Mesothelial cell of epicardium (in vitro differentiated cells): ENCODE results near the gene CCL27. TPM values are rescaled to one million over a fixed set of nuclear protein-coding genes. Genes with fewer than 3 reads are reported as not detected.

Source experiments
- DNase-seq, 2 experiments: peaks; one replicate each; pipeline ENCODE4 v3.0.0; 2021; ENCODE audit warnings: low spot score in 2 of 2; ENCODE audit not compliant: unreplicated experiment in 2 of 2
- H3K27ac Mint-ChIP-seq: 2 replicates; pipeline ENCODE4 v1.8.0; 2021; ENCODE audit warnings: mixed read lengths
- H3K27me3 Mint-ChIP-seq: 2 replicates; pipeline ENCODE4 v1.8.0; 2021; ENCODE audit warnings: low read depth, mixed read lengths
- H3K36me3 Mint-ChIP-seq: 2 replicates; pipeline ENCODE4 v1.8.0; 2021; ENCODE audit warnings: mixed read lengths
- H3K4me1 Mint-ChIP-seq: 2 replicates; pipeline ENCODE4 v1.8.0; 2021; ENCODE audit warnings: mixed read lengths
- H3K4me3 Mint-ChIP-seq: 2 replicates; pipeline ENCODE4 v1.8.0; 2021; ENCODE audit warnings: mild to moderate bottlenecking, moderate library complexity, mixed read lengths
- H3K9me3 Mint-ChIP-seq: 2 replicates; pipeline ENCODE4 v1.8.0; 2021; ENCODE audit warnings: mixed read lengths
- total RNA-seq: library from RNA; stranded (reverse); gene quantifications from 3 replicates; pipeline ENCODE4 v1.2.1, GENCODE V29; 2021
- TF ChIP-seq, protein P1 (sequence below): fragments of 200-600 bp; sonication (generic); IDR thresholded peaks from one replicate; pipeline ENCODE4 v1.5.0; 2021; ENCODE audit warnings: antibody characterized with exemption; ENCODE audit not compliant: unreplicated experiment

Gene CCL27, protein sequence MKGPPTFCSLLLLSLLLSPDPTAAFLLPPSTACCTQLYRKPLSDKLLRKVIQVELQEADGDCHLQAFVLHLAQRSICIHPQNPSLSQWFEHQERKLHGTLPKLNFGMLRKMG
- 0.61 to 0.84 TPM in 2 of 3 replicates, not detected in the other for total RNA-seq

DNA sequence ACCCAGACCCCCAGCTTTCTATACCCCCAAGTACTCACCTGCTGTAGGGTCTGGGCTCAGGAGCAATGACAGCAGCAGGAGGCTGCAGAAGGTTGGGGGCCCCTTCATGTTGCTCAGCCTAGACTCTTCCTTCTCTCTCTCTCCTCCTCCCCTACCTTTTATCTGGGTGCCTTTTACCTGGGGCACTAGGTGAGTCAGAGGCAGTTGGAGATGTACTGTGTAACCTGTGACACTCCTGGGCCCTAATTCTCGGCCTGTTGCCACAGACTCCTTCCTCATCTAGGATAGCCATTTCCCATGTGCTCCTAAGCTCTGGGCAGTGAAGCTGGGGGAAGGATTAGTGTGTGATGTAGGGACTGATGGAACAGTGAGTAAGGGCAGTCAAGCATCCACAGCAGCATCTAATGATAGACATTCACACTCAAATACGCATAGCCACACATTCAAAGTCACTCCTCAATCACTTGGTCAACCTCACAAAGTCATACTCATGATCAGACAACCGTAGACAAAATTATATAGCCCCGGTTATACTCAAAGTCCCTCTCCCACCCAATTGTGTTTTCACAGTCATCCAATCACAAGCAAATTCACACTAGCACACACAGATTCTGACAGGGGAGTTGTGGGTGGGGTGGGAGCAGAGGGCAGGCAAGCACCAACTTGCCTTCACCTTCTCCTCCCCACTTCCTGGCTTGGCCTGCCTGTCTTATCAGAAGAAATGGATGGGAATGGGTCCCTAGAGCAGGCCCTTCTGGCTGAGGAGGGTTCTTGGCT is at the start of gene CCL27:
Gene CCL27, minus strand, starts transcription at position 132 of the 777 bp plus-strand sequence. Its CDS starts 24 bp downstream, at position 108.
- TF ChIP-seq, protein P1, sequence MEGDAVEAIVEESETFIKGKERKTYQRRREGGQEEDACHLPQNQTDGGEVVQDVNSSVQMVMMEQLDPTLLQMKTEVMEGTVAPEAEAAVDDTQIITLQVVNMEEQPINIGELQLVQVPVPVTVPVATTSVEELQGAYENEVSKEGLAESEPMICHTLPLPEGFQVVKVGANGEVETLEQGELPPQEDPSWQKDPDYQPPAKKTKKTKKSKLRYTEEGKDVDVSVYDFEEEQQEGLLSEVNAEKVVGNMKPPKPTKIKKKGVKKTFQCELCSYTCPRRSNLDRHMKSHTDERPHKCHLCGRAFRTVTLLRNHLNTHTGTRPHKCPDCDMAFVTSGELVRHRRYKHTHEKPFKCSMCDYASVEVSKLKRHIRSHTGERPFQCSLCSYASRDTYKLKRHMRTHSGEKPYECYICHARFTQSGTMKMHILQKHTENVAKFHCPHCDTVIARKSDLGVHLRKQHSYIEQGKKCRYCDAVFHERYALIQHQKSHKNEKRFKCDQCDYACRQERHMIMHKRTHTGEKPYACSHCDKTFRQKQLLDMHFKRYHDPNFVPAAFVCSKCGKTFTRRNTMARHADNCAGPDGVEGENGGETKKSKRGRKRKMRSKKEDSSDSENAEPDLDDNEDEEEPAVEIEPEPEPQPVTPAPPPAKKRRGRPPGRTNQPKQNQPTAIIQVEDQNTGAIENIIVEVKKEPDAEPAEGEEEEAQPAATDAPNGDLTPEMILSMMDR: no peak
- no peak for DNase-seq
- H3K9me3 Mint-ChIP-seq: no peaks in the 10 kb centered on the region
- no peak within 1 kb of the TSS for H3K4me3 Mint-ChIP-seq
- H3K27ac Mint-ChIP-seq: no peak within 1 kb of the TSS
- peaks cover 14% of the 10 kb centered on the region for H3K36me3 Mint-ChIP-seq
- H3K4me1 Mint-ChIP-seq: peaks cover 11% of the 10 kb centered on the region
- no peaks in the 10 kb centered on the region for H3K27me3 Mint-ChIP-seq

DNA sequence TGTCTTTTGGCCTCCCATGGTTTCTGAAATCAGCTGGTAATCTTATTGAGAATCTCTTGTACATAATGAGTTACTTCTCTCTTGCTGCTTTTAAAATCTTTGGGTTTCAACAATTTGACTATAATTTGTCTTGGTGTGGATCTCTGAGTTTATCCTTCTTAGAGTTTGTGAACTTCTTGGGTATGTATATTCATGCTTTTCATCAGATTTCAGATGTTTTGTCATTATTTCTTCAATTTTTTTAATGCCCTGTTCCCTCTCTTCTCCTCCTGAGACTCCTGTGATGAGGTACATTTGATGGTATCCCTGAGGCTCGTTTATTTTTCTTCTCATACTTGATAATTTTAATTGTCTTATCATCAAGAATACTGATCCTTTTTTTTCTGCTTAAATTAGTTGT is 49.7 kb upstream of the CCL27 start:
- Mint-ChIP-seq H3K4me1 (peaks cover 19% of the 10 kb centered on the region), H3K4me3 (no peak overlapping the region), H3K36me3 (peaks cover 4% of the 10 kb centered on the region), H3K27ac (no peak overlapping the region), H3K9me3 (peaks cover 16% of the 10 kb centered on the region), H3K27me3 (peaks cover 41% of the 10 kb centered on the region)
- no peak for DNase-seq
- TF ChIP-seq, protein P1: no peak

DNA sequence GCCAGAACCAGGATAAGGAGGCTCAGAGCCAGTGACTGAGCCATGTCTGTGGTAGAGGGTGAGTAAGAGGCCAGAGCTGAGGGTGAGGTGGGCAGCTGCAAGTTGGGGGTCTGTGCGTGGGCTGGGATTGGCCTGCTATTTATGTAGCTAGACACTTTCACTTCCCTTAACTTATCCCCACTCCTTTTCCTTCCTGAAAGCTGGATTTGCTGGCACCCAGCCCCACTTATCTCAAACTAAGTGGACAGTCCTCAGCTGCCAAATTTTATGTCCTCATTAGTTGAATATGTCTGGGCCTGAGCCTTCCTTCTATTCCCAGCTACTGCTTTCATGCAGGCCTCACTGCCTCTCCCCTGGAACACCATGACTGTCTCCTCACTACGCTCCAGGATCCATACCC is 47.6 kb upstream of the CCL27 start, which contains the start of gene CCL21:
Gene CCL21, minus strand, starts transcription at position 114 of the 400 bp plus-strand sequence. Its CDS starts 70 bp downstream, at position 44.
- peaks cover 16% of the 10 kb centered on the region for H3K9me3 Mint-ChIP-seq
- H3K27me3 Mint-ChIP-seq: peaks cover 34% of the 10 kb centered on the region
- no peak within 1 kb of the TSS for H3K4me3 Mint-ChIP-seq
- peaks cover 28% of the 10 kb centered on the region for H3K4me1 Mint-ChIP-seq
- TF ChIP-seq, protein P1: no peak
- peaks cover 4% of the 10 kb centered on the region for H3K36me3 Mint-ChIP-seq
- H3K27ac Mint-ChIP-seq: no peak within 1 kb of the TSS
- no peak for DNase-seq

DNA sequence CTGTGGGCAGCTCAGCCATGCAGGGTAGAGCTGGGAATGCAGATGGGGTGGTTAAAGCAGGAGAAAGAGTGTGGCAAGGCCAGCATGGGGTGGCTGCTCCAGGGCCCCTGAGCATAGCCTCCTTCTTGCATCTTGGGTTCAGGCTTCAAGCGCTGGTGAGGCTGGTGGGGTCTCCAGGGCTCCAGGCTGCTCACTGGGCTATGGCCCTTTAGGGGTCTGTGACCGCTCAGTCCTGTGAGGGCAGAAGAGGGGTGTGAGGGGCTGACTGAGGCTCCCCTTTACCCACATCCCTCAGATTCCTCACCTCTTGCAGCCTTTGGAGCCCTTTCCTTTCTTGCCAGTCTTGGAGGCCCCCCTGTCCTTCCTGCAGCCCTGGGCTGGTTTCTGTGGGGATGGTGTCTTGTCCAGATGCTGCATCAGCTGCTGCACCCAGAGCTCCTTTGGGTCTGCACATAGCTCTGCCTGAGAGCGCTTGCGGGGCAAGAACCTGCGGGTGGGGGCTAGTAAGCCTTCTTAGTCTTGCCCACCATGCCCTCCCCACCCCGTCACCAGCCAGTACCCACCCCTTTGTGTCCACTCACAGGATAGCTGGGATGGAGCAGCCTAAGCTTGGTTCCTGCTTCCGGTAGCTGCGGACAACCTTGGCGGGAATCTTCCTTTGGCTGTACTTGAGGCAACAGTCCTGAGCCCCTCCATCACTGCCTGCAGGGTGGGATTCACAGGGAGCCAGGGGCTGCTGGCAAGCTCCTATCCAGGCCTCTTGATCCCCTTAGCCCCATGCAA is 46.9 kb upstream of the CCL27 start:
- TF ChIP-seq, protein P1: no peak
- peaks cover 28% of the 10 kb centered on the region for H3K4me1 Mint-ChIP-seq
- no peak overlapping the region for H3K4me3 Mint-ChIP-seq
- H3K36me3 Mint-ChIP-seq: peaks cover 4% of the 10 kb centered on the region
- H3K27ac Mint-ChIP-seq: no peak overlapping the region
- H3K27me3 Mint-ChIP-seq: peaks cover 27% of the 10 kb centered on the region
- peaks cover 16% of the 10 kb centered on the region for H3K9me3 Mint-ChIP-seq
- DNase-seq: no peak

DNA sequence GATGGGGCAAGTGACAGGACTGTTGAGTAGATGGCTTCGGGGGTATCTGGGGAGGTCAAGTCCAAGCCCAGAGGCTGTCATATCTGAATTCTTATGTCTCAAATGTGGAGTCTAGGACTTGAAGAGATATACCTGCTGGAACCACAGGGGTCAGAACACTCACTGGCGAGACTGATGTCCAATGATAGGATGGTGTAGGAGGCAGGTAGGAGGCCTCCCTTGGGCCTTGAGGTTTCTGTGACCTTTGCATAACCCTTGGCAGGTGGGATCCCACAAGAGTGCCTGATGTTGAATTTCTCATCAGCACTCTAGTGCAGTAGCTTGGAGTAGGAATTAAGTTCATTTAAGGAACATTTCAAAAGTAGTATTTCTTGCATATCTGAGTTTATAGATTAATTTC is 44.7 kb upstream of the CCL27 start:
- H3K27me3 Mint-ChIP-seq: peaks cover 5% of the 10 kb centered on the region
- H3K36me3 Mint-ChIP-seq: no peaks in the 10 kb centered on the region
- no peak overlapping the region for H3K4me3 Mint-ChIP-seq
- H3K4me1 Mint-ChIP-seq: peaks cover 28% of the 10 kb centered on the region
- peaks cover 6% of the 10 kb centered on the region for H3K9me3 Mint-ChIP-seq
- H3K27ac Mint-ChIP-seq: no peak overlapping the region
- TF ChIP-seq, protein P1: no peak
- DNase-seq: no peak
